DMS53 treated with DMSO at 0.1 percent for 48 hours (cell line): ENCODE results near the gene RNF166.

ENCODE experiments used
- DNase-seq: peaks from one replicate; lab custom pipeline; 2025; ENCODE audit not compliant: unreplicated experiment; lab: John Stamatoyannopoulos, UW

Gene RNF166

GRCh38 chr16:88654363-88655052 lies 51.7 kb downstream of the RNF166 start:
- DNase-seq: no peak

DNA sequence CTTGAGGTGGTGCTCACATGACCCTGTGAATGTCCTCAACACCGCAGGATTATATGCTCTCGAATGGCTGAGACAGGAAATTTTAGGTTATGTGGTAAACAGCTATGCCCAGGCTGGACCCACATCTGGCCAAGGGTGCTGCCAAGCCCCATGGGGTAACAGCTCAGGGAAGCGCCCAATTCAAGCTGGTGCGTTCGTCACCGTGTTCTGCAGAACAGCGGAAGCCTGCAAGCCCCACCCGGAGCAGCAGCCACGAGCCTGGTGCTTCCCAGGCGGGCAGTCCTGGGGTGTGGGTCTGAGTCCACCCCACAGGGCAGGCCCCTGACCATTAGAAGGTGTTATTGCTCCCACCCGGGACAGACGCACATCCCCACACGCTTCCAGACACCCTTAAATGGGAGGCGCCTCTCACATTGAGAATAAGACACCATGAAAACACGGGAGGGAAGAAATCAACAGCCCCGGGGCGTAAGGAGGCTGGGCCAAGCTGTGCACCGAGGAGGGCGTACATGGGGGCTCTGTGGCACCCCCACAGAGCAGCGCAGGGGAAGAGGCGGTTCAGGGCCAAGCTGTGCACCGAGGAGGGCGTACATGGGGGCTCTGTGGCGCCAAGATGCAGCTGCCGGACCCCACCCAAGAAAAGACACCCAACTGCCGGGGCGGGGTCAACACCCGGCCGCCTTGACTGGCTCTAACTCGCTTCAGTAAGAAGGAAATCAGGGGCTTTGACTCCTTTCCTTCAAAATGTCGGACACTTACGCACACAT lies 52.4 kb downstream of the RNF166 start:
- no peak for DNase-seq

DNA sequence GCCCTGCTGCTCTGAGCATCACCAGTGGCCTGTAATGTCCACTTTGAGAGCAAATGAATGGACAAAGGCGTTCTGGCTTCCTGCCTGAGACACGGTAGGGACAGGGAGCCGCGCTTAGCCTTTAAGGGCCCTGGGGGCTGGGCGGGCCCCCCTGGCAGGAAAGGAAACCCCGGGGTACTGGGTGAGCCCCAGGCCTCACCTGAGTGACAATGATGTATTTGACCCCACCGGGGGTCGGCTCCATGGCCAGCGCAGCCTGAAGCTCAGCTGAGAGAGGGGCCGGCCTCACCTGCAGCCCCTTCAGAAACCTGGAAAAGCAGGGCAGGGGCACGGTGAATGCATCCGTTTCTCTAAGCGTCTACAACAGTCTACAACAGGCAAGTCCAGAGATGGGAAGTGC lies 53.1 kb downstream of the RNF166 start:
- no peak for DNase-seq

GRCh38 chr16:88652762-88653063 lies 53.5 kb downstream of the RNF166 start:
- no peak for DNase-seq

- no peak for DNase-seq
Observed at GRCh38 chr16:88651989-88652761, 54.0 kb downstream of the RNF166 start.

GRCh38 chr16:88651276-88651988 lies 54.8 kb downstream of the RNF166 start:
- DNase-seq: peak; percentile 60

- DNase-seq: peak; percentile 65
Observed at GRCh38 chr16:88650749-88651275, 55.4 kb downstream of the RNF166 start, which contains the start of gene CYBA. CYBA (minus strand) TSS chr16:88651053; CDS start chr16:88651013, 40 bp downstream.

DNA sequence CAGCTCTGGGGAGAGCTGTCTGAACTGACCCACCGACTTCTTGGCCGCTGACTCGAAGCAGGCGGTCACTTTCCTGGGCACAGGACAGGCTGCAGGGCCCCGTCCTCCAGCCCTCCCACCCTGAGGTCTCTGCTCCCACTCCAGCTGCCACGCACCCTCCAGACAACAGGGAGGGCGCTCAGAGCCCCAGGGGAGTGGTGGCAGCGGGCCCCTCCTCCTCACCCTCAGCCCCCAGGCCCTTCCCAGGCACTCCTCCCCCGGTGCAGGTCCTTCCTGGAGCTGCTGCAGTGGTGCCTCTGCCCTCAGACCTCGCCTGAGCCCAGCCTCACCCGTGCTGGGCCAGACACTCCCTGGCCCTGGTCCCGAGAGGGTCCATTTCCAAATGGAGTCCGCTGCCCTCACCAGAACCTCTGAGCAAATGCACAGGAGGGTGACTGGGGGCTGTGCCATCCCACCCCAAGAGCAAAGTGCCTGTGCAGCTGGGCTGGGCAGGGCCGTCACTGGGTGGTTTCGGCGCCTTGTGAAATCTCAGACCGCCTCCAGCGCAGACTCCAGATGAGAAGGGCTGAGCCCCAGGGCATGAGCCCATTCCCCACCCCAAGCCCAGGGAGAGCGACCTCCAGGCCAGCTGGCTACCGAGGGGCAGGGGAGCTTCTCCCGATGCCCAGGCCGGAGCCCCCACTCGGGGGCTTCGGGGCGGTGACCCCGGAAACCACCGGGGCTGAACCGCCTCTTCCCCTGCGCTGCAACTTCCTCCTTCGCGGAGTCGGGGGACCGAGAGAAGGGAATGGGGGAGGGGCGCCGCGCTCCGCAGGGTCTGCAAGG lies 56.1 kb downstream of the RNF166 start:
- no peak for DNase-seq

- no peak for DNase-seq
Observed at GRCh38 chr16:88649195-88649923, 56.8 kb downstream of the RNF166 start.

DNA sequence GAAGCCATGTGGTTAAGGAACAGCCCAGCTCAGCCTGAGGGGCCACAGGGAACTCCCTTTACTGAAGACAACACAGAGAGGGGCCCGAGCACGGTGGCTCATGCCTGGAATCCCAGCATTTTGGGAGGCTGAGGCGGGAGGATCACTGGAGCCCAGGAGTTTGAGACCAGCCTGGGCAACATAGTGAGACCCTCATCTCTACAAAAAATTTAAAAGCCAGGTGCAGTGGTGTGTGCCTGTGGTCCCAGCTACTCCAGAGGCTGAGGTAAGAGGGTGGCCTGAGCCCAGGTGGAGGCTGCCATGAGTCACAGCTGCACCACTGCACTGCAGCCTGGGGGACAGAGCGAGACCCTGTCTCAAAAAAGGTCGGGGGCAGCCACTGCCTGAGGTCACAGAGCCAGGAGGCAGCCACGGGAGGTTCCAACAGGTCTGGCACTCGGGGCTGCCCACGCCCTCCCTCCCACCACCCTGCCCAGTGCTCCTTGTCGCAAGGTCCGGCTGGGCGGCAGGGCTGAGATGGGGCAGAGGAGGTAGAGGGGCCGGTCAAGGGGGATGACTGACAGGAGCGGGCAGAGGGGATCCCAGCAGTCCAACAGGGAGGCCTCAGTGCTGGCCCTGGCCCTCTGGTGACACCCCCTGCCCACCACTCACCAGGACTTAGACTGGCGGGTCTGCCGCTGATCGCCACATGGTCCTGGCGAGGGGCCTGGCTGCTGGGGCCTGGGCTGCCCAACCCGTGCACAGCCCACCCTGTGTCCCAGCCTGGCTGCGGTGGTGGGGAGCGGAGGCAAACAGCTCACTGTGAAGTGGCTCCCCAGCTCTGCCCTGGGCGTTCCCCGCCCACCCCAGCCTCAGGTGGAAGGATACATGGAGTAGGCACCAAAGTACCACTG lies 58.8 kb downstream of the RNF166 start:
- no peak for DNase-seq
